IMR-90 (cell line): ENCODE data around the gene MEGF6. TPM values are rescaled to one million over a fixed set of nuclear protein-coding genes. Genes with fewer than 3 reads are reported as not detected.
A peak's percentile ranks its signal among the peaks of the same experiment; 100 is the strongest.

ENCODE experiments used
- ATAC-seq: fragments of 200-7000 bp; cut with Tn5 transposase; 2 replicates; pipeline ENCODE4 v1.9.1; 2020; ENCODE audit warnings: low read depth, mild to moderate bottlenecking, moderate library complexity
- BruUV-seq: library from RNA; stranded (reverse); fragments of 400-500 nt; replicated peaks from 2 replicates; lab custom pipeline; 2021; lab: Mats Ljungman, UMichigan
- CTCF ChIA-PET: fragments of 300-600 bp; formaldehyde crosslinking; extraction: SDS; loops from one replicate; lab custom pipeline; 2021; ENCODE audit warnings: antibody characterized with exemption; lab: Yijun Ruan, JAX
- POLR2A ChIA-PET: fragments of 300-600 bp; sonication (Branson Sonifier 250); formaldehyde crosslinking; loops from one replicate; lab custom pipeline; 2022; ENCODE audit warnings: antibody characterized with exemption; ENCODE audit not compliant: unreplicated experiment; lab: Charles Lee
- DNase-seq: peaks from one replicate; pipeline ENCODE4 v3.0.0; 2013
- H2AFZ ChIP-seq: replicated peaks from 2 replicates; pipeline ENCODE3; 2013; ENCODE audit warnings: low read length, mild to moderate bottlenecking; ENCODE audit not compliant: poor library complexity
- H2AK5ac ChIP-seq: 2 replicates; pipeline ENCODE4 v1.6.1; 2013; ENCODE audit warnings: low read depth, low read length, inconsistent platforms
- H2AK9ac ChIP-seq: replicated peaks from 2 replicates; pipeline ENCODE3; 2013; ENCODE audit warnings: mild to moderate bottlenecking, low read depth, low read length, moderate library complexity; ENCODE audit not compliant: poor library complexity
- H2BK120ac ChIP-seq: 2 replicates; pipeline ENCODE4 v1.6.1; 2013; ENCODE audit warnings: low read depth, low read length, inconsistent platforms
- H2BK15ac ChIP-seq: 3 replicates; pipeline ENCODE4 v1.6.1; 2013; ENCODE audit warnings: low read depth, low read length, inconsistent platforms
- H2BK20ac ChIP-seq: 2 replicates; pipeline ENCODE4 v1.6.1; 2013; ENCODE audit warnings: low read depth, mild to moderate bottlenecking, inconsistent platforms, low read length, moderate library complexity
- H2BK5ac ChIP-seq: 2 replicates; pipeline ENCODE4 v1.6.1; 2013; ENCODE audit warnings: mild to moderate bottlenecking, low read depth, low read length, inconsistent platforms; ENCODE audit not compliant: poor library complexity, severe bottlenecking
- H3K14ac ChIP-seq: replicated peaks from 2 replicates; pipeline ENCODE4 v1.6.1; 2013; ENCODE audit warnings: low read depth, low read length, inconsistent platforms
- H3K18ac ChIP-seq: 2 replicates; pipeline ENCODE4 v1.6.1; 2013; ENCODE audit warnings: low read depth, low read length, control low read depth
- H3K23ac ChIP-seq: 2 replicates; pipeline ENCODE4 v1.6.1; 2013; ENCODE audit warnings: low read depth, low read length, inconsistent platforms
- H3K27ac ChIP-seq: 2 replicates; pipeline ENCODE4 v1.5.1; 2013; ENCODE audit warnings: mild to moderate bottlenecking, control low read depth, low read length; ENCODE audit not compliant: insufficient read depth
- H3K27me3 ChIP-seq: 2 replicates; pipeline ENCODE4 v1.6.1; 2013; ENCODE audit warnings: low read length; ENCODE audit not compliant: control insufficient read depth, insufficient read depth
- H3K36me3 ChIP-seq: 2 replicates; pipeline ENCODE4 v1.6.1; 2013; ENCODE audit warnings: low read length, mixed read lengths; ENCODE audit not compliant: control insufficient read depth, insufficient read depth
- H3K4ac ChIP-seq: 2 replicates; pipeline ENCODE4 v1.6.1; 2013; ENCODE audit warnings: low read depth, low read length, inconsistent platforms
- H3K4me1 ChIP-seq: 2 replicates; pipeline ENCODE4 v1.6.1; 2013; ENCODE audit warnings: low read length, mixed read lengths; ENCODE audit not compliant: control insufficient read depth, insufficient read depth
- H3K4me2 ChIP-seq: 2 replicates; pipeline ENCODE4 v1.6.1; 2013; ENCODE audit warnings: low read depth, mild to moderate bottlenecking, control low read depth, low read length, moderate library complexity
- H3K4me3 ChIP-seq: 2 replicates; pipeline ENCODE4 v1.5.1; 2013; ENCODE audit warnings: low read depth, mild to moderate bottlenecking, control low read depth, low read length, moderate library complexity; ENCODE audit not compliant: insufficient read depth
- H3K56ac ChIP-seq: 2 replicates; pipeline ENCODE4 v1.6.1; 2013; ENCODE audit warnings: low read length, inconsistent platforms; ENCODE audit not compliant: insufficient read depth; ENCODE audit errors: extremely low read depth
- H3K79me1 ChIP-seq, 2 experiments: 2 replicates each; pipeline ENCODE4 v1.6.1; 2013; ENCODE audit warnings: low read length in 2 of 2, inconsistent platforms in 1 of 2, low read depth in 1 of 2
- H3K9ac ChIP-seq: 2 replicates; pipeline ENCODE4 v1.6.1; 2013; ENCODE audit warnings: low read depth, low read length, control low read depth
- H3K9me1 ChIP-seq: 2 replicates; pipeline ENCODE4 v1.6.1; 2013; ENCODE audit warnings: low read length, inconsistent platforms; ENCODE audit not compliant: insufficient read depth
- H3K9me3 ChIP-seq: 2 replicates; pipeline ENCODE4 v1.6.1; 2013; ENCODE audit warnings: low read length; ENCODE audit not compliant: control insufficient read depth, insufficient read depth
- H4K20me1 ChIP-seq: 2 replicates; pipeline ENCODE4 v1.6.1; 2013; ENCODE audit warnings: low read length, inconsistent platforms; ENCODE audit not compliant: insufficient read depth
- H4K5ac ChIP-seq: 2 replicates; pipeline ENCODE4 v1.6.1; 2013; ENCODE audit warnings: mild to moderate bottlenecking, low read depth, low read length, control low read depth
- H4K8ac ChIP-seq, 2 experiments: 2 replicates each; pipeline ENCODE4 v1.6.1; 2013; ENCODE audit warnings: low read depth in 2 of 2, low read length in 2 of 2, control low read depth in 1 of 2, inconsistent platforms in 1 of 2
- H4K91ac ChIP-seq: 2 replicates; pipeline ENCODE4 v1.6.1; 2013; ENCODE audit warnings: low read depth, low read length, inconsistent platforms; ENCODE audit not compliant: insufficient read depth
- BHLHE40 ChIP-seq: fragments of 150-350 bp; IDR thresholded peaks from 2 replicates; pipeline ENCODE4 v1.6.1; 2016; ENCODE audit warnings: mild to moderate bottlenecking, low read depth, low read length
- CEBPB ChIP-seq: IDR thresholded peaks from 2 replicates; pipeline ENCODE4 v1.6.1; 2012; ENCODE audit warnings: low read depth, low read length, improper control_type of control experiment
- CHD1 ChIP-seq: IDR thresholded peaks from 2 replicates; pipeline ENCODE4 v1.6.1; 2012; ENCODE audit warnings: low read depth, low read length, improper control_type of control experiment
- CTCF ChIP-seq: conservative IDR thresholded peaks from 2 replicates; pipeline ENCODE4 v1.5.1; 2012; ENCODE audit warnings: mild to moderate bottlenecking, low read depth, low read length, improper control_type of control experiment
- ELK1 ChIP-seq: fragments of 150-350 bp; IDR thresholded peaks from 2 replicates; pipeline ENCODE4 v1.6.1; 2016; ENCODE audit warnings: low read depth, mild to moderate bottlenecking, low read length, moderate library complexity, borderline replicate concordance
- FOS ChIP-seq: fragments of 150-350 bp; IDR thresholded peaks from 2 replicates; pipeline ENCODE4 v1.6.1; 2016; ENCODE audit warnings: low read depth, low read length
- MAFK ChIP-seq: IDR thresholded peaks from 2 replicates; pipeline ENCODE4 v1.6.1; 2012; ENCODE audit warnings: low read depth, low read length, improper control_type of control experiment
- MAZ ChIP-seq: IDR thresholded peaks from 2 replicates; pipeline ENCODE4 v1.6.1; 2012; ENCODE audit warnings: low read depth, mild to moderate bottlenecking, low read length, improper control_type of control experiment, moderate library complexity, borderline replicate concordance
- MXI1 ChIP-seq: IDR thresholded peaks from 2 replicates; pipeline ENCODE4 v1.6.1; 2012; ENCODE audit warnings: low read depth, mild to moderate bottlenecking, low read length, moderate library complexity, borderline replicate concordance
- POLR2A ChIP-seq: IDR thresholded peaks from 2 replicates; pipeline ENCODE4 v1.6.1; 2012; ENCODE audit warnings: mild to moderate bottlenecking, low read depth, low read length
- RCOR1 ChIP-seq: IDR thresholded peaks from 2 replicates; pipeline ENCODE4 v1.6.1; 2012; ENCODE audit warnings: mild to moderate bottlenecking, low read length, improper control_type of control experiment; ENCODE audit not compliant: insufficient replicate concordance
- RFX5 ChIP-seq: IDR thresholded peaks from 2 replicates; pipeline ENCODE4 v1.8.0; 2012; ENCODE audit warnings: low read depth, mild to moderate bottlenecking, low read length, moderate library complexity
- SMC3 ChIP-seq: fragments of 150-350 bp; IDR thresholded peaks from 2 replicates; pipeline ENCODE4 v1.6.1; 2016; ENCODE audit warnings: low read depth, mild to moderate bottlenecking, antibody characterized with exemption, low read length, moderate library complexity
- WGBS, 2 experiments: methylation state at CpG; one replicate each; pipeline versions ENCODE4 v1.1.5 to v1.1.7; 2013; ENCODE audit warnings: missing lambda C conversion rate in 2 of 2; ENCODE audit not compliant: insufficient read length in 1 of 2; ENCODE audit errors: extremely low coverage in 2 of 2; 5-methylcytosine and 5-hydroxymethylcytosine counted together
- dilution Hi-C: fragments of 300-500 bp; cut with HindIII; formaldehyde crosslinking; loops from one replicate; pipeline ENCODE4 v1.14.3; 2018; ENCODE audit warnings: low sequenced_read_pairs; ENCODE audit not compliant: unreplicated experiment
- in situ Hi-C: fragments of 300-500 bp; cut with MboI; formaldehyde crosslinking; loops from 3 replicates; pipeline ENCODE4 v1.14.3; 2019; ENCODE audit warnings: low sequenced_read_pairs, inconsistent platforms, mixed read lengths
- intact Hi-C: fragments of 100-400 bp; cut with micrococcal nuclease; formaldehyde crosslinking; loops from 2 replicates; pipeline ENCODE4 v1.10.0; 2022
- polyA plus RNA-seq, 3 experiments: library from polyadenylated mRNA; depleted of rRNA; stranded (reverse); fragments of >200 nt; gene quantifications; 2 replicates each; pipeline ENCODE4 v1.2.3, GENCODE V29; 2012; ENCODE audit warnings: low replicate concordance in 1 of 3
- total RNA-seq: library from RNA; depleted of rRNA; stranded (reverse); fragments of >200 nt; gene quantifications from 2 replicates; pipeline ENCODE4 v1.2.3, GENCODE V29; 2012

MEGF6 gene
- total and polyA plus RNA-seq, 2 of the 4 experiments (the other 2 are of a cell fraction): 0.72 to 4.1 TPM

GRCh38 chr1:3547055-3548005 is 64.0 kb downstream of the MEGF6 start:
- BruUV-seq: no TSS peak
- POLR2A ChIA-PET: no interaction called here

More at GRCh38 chr1:3547055-3548005, 64.0 kb downstream of the MEGF6 start:
- ATAC-seq (no peak), DNase-seq (no peak)
- Histone ChIP-seq H3K23ac (no peak overlapping the region), H3K4ac (peak overlapping the region; percentile 71), H3K27me3 (no peaks in the 10 kb centered on the region), H2AFZ (peak overlapping the region; percentile 79), H3K36me3 (no peaks in the 10 kb centered on the region), H2BK5ac (peak overlapping the region; percentile 9), H3K4me3 (no peak overlapping the region), H2AK5ac (peak overlapping the region; percentile 70), H4K20me1 (no peaks in the 10 kb centered on the region), H3K9me1 (no peaks in the 10 kb centered on the region), H3K9me3 (no peaks in the 10 kb centered on the region), H2AK9ac (peak overlapping the region; percentile 50), H4K5ac (peak overlapping the region; percentile 21; the same call in 1 of the 2 replicates), H3K4me1 (peaks cover 38% of the 10 kb centered on the region), H4K91ac (peak overlapping the region; percentile 84), H2BK120ac (peak overlapping the region; percentile 90), H3K14ac (no peak overlapping the region), H4K8ac (peak overlapping the region; percentile 72 to 94; a peak in 2 of 4 replicates), H2BK20ac (peak overlapping the region; percentile 62), H3K27ac (no peak overlapping the region), H3K56ac (peak overlapping the region; percentile 30; the same call in 1 of the 2 replicates), H3K79me1 (no peaks in the 10 kb centered on the region), H3K4me2 (no peak overlapping the region), H3K9ac (no peak overlapping the region), H3K18ac (no peak overlapping the region; the same call in 1 of the 2 replicates), H2BK15ac (peak overlapping the region; percentile 71; the same call in 1 of the 3 replicates)
- 94% methylated on average over 7 of the region's 38 CpGs; no CpG with 5 or more reads in 1 of the 2 experiments for WGBS, 2 experiments
- dilution Hi-C loops: no loop called here
- in situ Hi-C loops: no loop called here
- TF ChIP-seq POLR2A (no peak), CTCF (no peak), CEBPB (no peak), SMC3 (no peak), RCOR1 (no peak), ELK1 (no peak), FOS (no peak), MXI1 (no peak), CHD1 (no peak), MAZ (no peak), RFX5 (no peak), MAFK (no peak), BHLHE40 (no peak)
- intact Hi-C loops: no loop called here
- CTCF ChIA-PET: interaction anchor here (1.8 kb wide), 1 partner anchor 72 kb away, joined by 4 read pairs; no protein-coding TSS in a partner anchor
